Ascending aorta (tissue), 2 donors: ENCODE results near the gene SRXN1. TPM values are rescaled to one million over a fixed set of nuclear protein-coding genes. Genes with fewer than 3 reads are reported as not detected.

Source experiments
- DNase-seq, 2 donors: peaks; one replicate each; pipeline ENCODE4 v3.0.0-alpha.2; 2019; ENCODE audit warnings: low spot score in 2 of 2
- H3K27ac ChIP-seq, 2 donors: fragments of 200-600 bp; sonication (generic); one replicate each; pipeline ENCODE4 v1.5.1; 2016 to 2017; ENCODE audit warnings: mild to moderate bottlenecking in 1 of 2
- H3K27me3 ChIP-seq: fragments of 200-600 bp; sonication (generic); one replicate; pipeline ENCODE4 v1.5.1; 2017
- H3K36me3 ChIP-seq, 2 donors: fragments of 200-600 bp; sonication (generic); one replicate each; pipeline ENCODE4 v1.5.1; 2016
- H3K4me1 ChIP-seq, 2 donors: fragments of 200-600 bp; sonication (generic); one replicate each; pipeline ENCODE4 v1.5.1; 2016 to 2017; ENCODE audit warnings: mild to moderate bottlenecking in 1 of 2
- H3K4me3 ChIP-seq, 2 donors: fragments of 200-600 bp; sonication (generic); one replicate each; pipeline ENCODE4 v1.5.1; 2016 to 2017; ENCODE audit warnings: mild to moderate bottlenecking in 1 of 2
- H3K9me3 ChIP-seq, 2 donors: fragments of 200-600 bp; sonication (generic); one replicate each; pipeline ENCODE4 v1.5.1; 2016
- intact Hi-C: fragments of 100-400 bp; cut with DNase I; formaldehyde crosslinking; loops from one replicate; pipeline ENCODE4 v1.15.1; 2023
- total RNA-seq: library from RNA; depleted of rRNA; stranded (reverse); fragments of >200 nt; gene quantifications from one replicate; pipeline ENCODE4 v1.1.0, GENCODE V29; 2016
- TF ChIP-seq, protein P1 (sequence below), 3 experiments: fragments of 200-600 bp in 2 of 3; fragments of 450-650 bp in 1 of 3; sonication (generic) in 2 of 3; IDR thresholded peaks; one replicate each; pipeline ENCODE4 v1.5.1; 2016 to 2019; ENCODE audit warnings: antibody characterized with exemption in 3 of 3, mild to moderate bottlenecking in 1 of 3, moderate library complexity in 1 of 3

Gene SRXN1
- total RNA-seq, 1 donor from 2014 or later, result 28.8 TPM

GRCh38 chr20:623704-624103 is 29.3 kb downstream of the SRXN1 start:
- H3K27me3 ChIP-seq, result no peaks in the 10 kb centered on the region
- TF ChIP-seq, protein P1, sequence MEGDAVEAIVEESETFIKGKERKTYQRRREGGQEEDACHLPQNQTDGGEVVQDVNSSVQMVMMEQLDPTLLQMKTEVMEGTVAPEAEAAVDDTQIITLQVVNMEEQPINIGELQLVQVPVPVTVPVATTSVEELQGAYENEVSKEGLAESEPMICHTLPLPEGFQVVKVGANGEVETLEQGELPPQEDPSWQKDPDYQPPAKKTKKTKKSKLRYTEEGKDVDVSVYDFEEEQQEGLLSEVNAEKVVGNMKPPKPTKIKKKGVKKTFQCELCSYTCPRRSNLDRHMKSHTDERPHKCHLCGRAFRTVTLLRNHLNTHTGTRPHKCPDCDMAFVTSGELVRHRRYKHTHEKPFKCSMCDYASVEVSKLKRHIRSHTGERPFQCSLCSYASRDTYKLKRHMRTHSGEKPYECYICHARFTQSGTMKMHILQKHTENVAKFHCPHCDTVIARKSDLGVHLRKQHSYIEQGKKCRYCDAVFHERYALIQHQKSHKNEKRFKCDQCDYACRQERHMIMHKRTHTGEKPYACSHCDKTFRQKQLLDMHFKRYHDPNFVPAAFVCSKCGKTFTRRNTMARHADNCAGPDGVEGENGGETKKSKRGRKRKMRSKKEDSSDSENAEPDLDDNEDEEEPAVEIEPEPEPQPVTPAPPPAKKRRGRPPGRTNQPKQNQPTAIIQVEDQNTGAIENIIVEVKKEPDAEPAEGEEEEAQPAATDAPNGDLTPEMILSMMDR (IDR thresholded peaks at IDR 0.05), result no peak
- no peak overlapping the region for H3K27ac ChIP-seq
- no peaks in the 10 kb centered on the region for H3K36me3 ChIP-seq
- H3K4me1 ChIP-seq, result no peaks in the 10 kb centered on the region
- no peaks in the 10 kb centered on the region for H3K9me3 ChIP-seq
- intact Hi-C loops, result no loop called here
- H3K4me3 ChIP-seq, result no peak overlapping the region
- no peak for DNase-seq

DNA sequence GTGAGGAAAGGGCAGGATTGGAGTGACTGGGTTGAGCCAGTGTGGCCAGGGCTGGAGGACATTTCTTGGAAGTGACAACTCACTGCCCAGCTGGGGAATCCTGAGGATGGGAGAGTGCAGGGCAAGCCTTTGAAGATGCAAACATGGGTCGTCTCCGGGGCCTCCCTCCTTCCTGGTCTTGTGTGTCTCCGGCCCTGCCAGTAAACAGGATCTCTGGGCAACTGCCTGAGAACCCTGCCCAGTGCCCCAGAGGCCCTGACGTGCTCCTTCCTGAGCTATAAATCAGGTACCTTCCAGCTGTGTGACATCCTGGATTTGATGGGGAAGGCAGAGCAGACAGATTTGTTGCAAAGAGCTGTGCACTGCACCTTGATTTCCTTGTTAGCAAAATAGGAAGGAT is 30.0 kb downstream of the SRXN1 start:
- H3K4me1 ChIP-seq, result no peaks in the 10 kb centered on the region
- TF ChIP-seq, protein P1 (IDR thresholded peaks at IDR 0.05), result no peak
- H3K36me3 ChIP-seq, result no peaks in the 10 kb centered on the region
- H3K4me3 ChIP-seq, result no peak overlapping the region
- no peaks in the 10 kb centered on the region for H3K9me3 ChIP-seq
- intact Hi-C loops, result no loop called here
- no peaks in the 10 kb centered on the region for H3K27me3 ChIP-seq
- no peak for DNase-seq
- no peak overlapping the region for H3K27ac ChIP-seq

GRCh38 chr20:622161-622560 is 30.8 kb downstream of the SRXN1 start:
- TF ChIP-seq, protein P1 (IDR thresholded peaks at IDR 0.05), result no peak

DNA sequence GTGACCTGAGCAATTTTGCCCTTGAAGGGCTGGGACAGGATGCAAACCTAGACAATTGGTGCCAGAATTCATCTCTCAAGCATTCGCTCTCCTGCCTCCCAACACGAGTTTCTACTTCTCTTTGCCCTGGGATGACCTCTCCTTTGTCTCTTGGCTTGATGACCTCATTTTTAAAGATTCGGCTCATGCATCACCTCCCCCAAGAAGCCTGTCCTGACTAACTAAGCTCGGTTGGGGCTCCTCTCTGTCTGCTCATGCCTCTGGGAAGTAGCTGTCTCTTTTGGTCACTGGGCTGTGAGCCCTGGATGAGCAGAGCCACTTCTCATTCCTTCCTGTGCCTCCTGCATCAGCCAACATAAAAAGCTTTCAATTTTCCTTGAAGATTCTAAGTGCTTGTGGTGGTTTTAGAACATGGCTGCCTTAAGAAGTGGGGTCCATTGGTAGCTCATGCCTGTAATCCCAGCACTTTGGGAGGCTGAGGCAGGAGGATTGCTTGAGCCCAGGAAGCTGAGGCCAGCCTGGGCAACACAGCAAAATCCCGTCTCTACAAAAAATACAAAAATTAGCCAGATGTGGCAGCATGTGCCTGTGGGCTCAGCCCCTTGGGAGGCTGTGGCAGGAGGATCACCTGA is 31.8 kb downstream of the SRXN1 start:
- no peak overlapping the region for H3K4me3 ChIP-seq
- no peaks in the 10 kb centered on the region for H3K4me1 ChIP-seq
- no peaks in the 10 kb centered on the region for H3K27me3 ChIP-seq
- intact Hi-C loops, result no loop called here
- no peaks in the 10 kb centered on the region for H3K9me3 ChIP-seq
- TF ChIP-seq, protein P1 (IDR thresholded peaks at IDR 0.05), result no peak
- H3K27ac ChIP-seq, result no peak overlapping the region
- DNase-seq, result no peak
- no peaks in the 10 kb centered on the region for H3K36me3 ChIP-seq

More at GRCh38 chr20:622161-622560, 30.8 kb downstream of the SRXN1 start:
- intact Hi-C loops, result no loop called here
- Histone ChIP-seq H3K4me1 (no peaks in the 10 kb centered on the region), H3K9me3 (no peaks in the 10 kb centered on the region), H3K27ac (no peak overlapping the region), H3K4me3 (no peak overlapping the region), H3K36me3 (no peaks in the 10 kb centered on the region), H3K27me3 (no peaks in the 10 kb centered on the region)
- no peak for DNase-seq

GRCh38 chr20:620246-620645 is 32.8 kb downstream of the SRXN1 start:
- Histone ChIP-seq H3K9me3 (no peaks in the 10 kb centered on the region), H3K4me1 (no peaks in the 10 kb centered on the region), H3K27me3 (no peaks in the 10 kb centered on the region), H3K4me3 (no peak overlapping the region), H3K27ac (no peak overlapping the region), H3K36me3 (no peaks in the 10 kb centered on the region)
- intact Hi-C loops, result no loop called here
- DNase-seq, result no peak
- TF ChIP-seq, protein P1 (IDR thresholded peaks at IDR 0.05), result no peak

DNA sequence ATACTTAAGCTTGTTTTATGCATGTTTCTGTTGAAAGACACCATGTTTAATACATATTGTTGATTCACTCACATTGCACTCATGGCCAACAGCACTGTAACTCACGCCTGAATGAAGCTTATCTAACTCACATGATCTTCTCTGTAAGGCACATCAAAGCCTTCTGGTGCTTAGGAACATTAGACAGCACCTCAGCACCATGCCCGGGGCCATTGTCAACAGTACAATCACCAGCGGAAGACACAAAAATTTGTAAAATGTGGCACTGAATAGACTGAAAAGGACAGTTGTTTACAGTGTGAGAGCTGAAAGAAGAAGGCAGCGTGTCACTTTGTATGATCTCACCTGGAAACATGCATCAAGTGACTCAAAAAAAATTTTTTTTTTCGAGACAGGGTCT is 34.0 kb downstream of the SRXN1 start:
- Histone ChIP-seq H3K9me3 (no peaks in the 10 kb centered on the region), H3K4me1 (no peaks in the 10 kb centered on the region), H3K27ac (no peak overlapping the region), H3K4me3 (no peak overlapping the region), H3K27me3 (no peaks in the 10 kb centered on the region), H3K36me3 (no peaks in the 10 kb centered on the region)
- no peak for DNase-seq
- intact Hi-C loops, result no loop called here
- TF ChIP-seq, protein P1 (IDR thresholded peaks at IDR 0.05), result no peak
